Activated T-cell treated with anti-CD3 and anti-CD28 coated beads, Interleukin-2, amount 50 U/mL, for 24 hours (primary cell): ENCODE results near the gene ACTRT2.

Experiments
- DNase-seq: peaks from one replicate; pipeline ENCODE4 v3.0.0-alpha.2; 2020
- H3K27ac Mint-ChIP-seq: 2 replicates; pipeline ENCODE4 v1.8.0; 2020; ENCODE audit warnings: mild to moderate bottlenecking, mixed read lengths
- H3K27me3 Mint-ChIP-seq: 2 replicates; pipeline ENCODE4 v1.8.0; 2020; ENCODE audit warnings: mixed read lengths
- H3K36me3 Mint-ChIP-seq: 2 replicates; pipeline ENCODE4 v1.8.0; 2020; ENCODE audit warnings: low read depth, mixed read lengths
- H3K4me1 Mint-ChIP-seq: 2 replicates; pipeline ENCODE4 v1.8.0; 2020; ENCODE audit warnings: low read depth, mixed read lengths
- H3K4me3 Mint-ChIP-seq: 2 replicates; pipeline ENCODE4 v1.8.0; 2020; ENCODE audit warnings: mild to moderate bottlenecking, moderate library complexity, mixed read lengths
- H3K9me3 Mint-ChIP-seq: 2 replicates; pipeline ENCODE4 v1.8.0; 2020; ENCODE audit warnings: mixed read lengths

The ACTRT2 gene

GRCh38 chr1:3053986-3054385 is 32.7 kb downstream of the ACTRT2 start:
- H3K4me3 Mint-ChIP-seq, result no peak overlapping the region
- DNase-seq, result peak; percentile 7
- H3K4me1 Mint-ChIP-seq, result no peaks in the 10 kb centered on the region
- H3K36me3 Mint-ChIP-seq, result no peaks in the 10 kb centered on the region
- H3K27me3 Mint-ChIP-seq, result peaks cover 29% of the 10 kb centered on the region
- H3K27ac Mint-ChIP-seq, result no peak overlapping the region
- H3K9me3 Mint-ChIP-seq, result no peaks in the 10 kb centered on the region

- no peak overlapping the region for H3K27ac Mint-ChIP-seq
- peak; percentile 15 for DNase-seq
- H3K36me3 Mint-ChIP-seq, result no peaks in the 10 kb centered on the region
- H3K27me3 Mint-ChIP-seq, result peaks cover 29% of the 10 kb centered on the region
- H3K4me1 Mint-ChIP-seq, result no peaks in the 10 kb centered on the region
- H3K4me3 Mint-ChIP-seq, result no peak overlapping the region
- no peaks in the 10 kb centered on the region for H3K9me3 Mint-ChIP-seq
These were observed 33.2 kb downstream of the ACTRT2 start for GRCh38 chr1:3054474-3054873.

GRCh38 chr1:3055051-3055450 is 33.8 kb downstream of the ACTRT2 start:
- no peaks in the 10 kb centered on the region for H3K36me3 Mint-ChIP-seq
- peaks cover 29% of the 10 kb centered on the region for H3K27me3 Mint-ChIP-seq
- no peaks in the 10 kb centered on the region for H3K4me1 Mint-ChIP-seq
- DNase-seq, result peak; percentile 11
- H3K9me3 Mint-ChIP-seq, result no peaks in the 10 kb centered on the region
- no peak overlapping the region for H3K27ac Mint-ChIP-seq
- H3K4me3 Mint-ChIP-seq, result no peak overlapping the region

- peaks cover 29% of the 10 kb centered on the region for H3K27me3 Mint-ChIP-seq
- no peaks in the 10 kb centered on the region for H3K4me1 Mint-ChIP-seq
- no peaks in the 10 kb centered on the region for H3K9me3 Mint-ChIP-seq
- no peak overlapping the region for H3K4me3 Mint-ChIP-seq
- no peaks in the 10 kb centered on the region for H3K36me3 Mint-ChIP-seq
- no peak overlapping the region for H3K27ac Mint-ChIP-seq
- no peak for DNase-seq
These were observed 35.4 kb downstream of the ACTRT2 start for GRCh38 chr1:3056641-3057040.

GRCh38 chr1:3058263-3059030 is 37.2 kb downstream of the ACTRT2 start:
- no peaks in the 10 kb centered on the region for H3K36me3 Mint-ChIP-seq
- peak; percentile 6 for DNase-seq
- peaks cover 13% of the 10 kb centered on the region for H3K27me3 Mint-ChIP-seq
- no peak overlapping the region for H3K4me3 Mint-ChIP-seq
- H3K4me1 Mint-ChIP-seq, result no peaks in the 10 kb centered on the region
- H3K27ac Mint-ChIP-seq, result no peak overlapping the region
- no peaks in the 10 kb centered on the region for H3K9me3 Mint-ChIP-seq

GRCh38 chr1:3060127-3060526 is 38.9 kb downstream of the ACTRT2 start:
- no peaks in the 10 kb centered on the region for H3K4me1 Mint-ChIP-seq
- peak; percentile 2 for DNase-seq
- no peaks in the 10 kb centered on the region for H3K36me3 Mint-ChIP-seq
- no peak overlapping the region for H3K27ac Mint-ChIP-seq
- H3K9me3 Mint-ChIP-seq, result no peaks in the 10 kb centered on the region
- H3K27me3 Mint-ChIP-seq, result peaks cover 1% of the 10 kb centered on the region
- no peak overlapping the region for H3K4me3 Mint-ChIP-seq

GRCh38 chr1:3060601-3061551 is 39.6 kb downstream of the ACTRT2 start:
- peaks cover 5% of the 10 kb centered on the region for H3K27me3 Mint-ChIP-seq
- peak; percentile 21 for DNase-seq
- no peak overlapping the region for H3K27ac Mint-ChIP-seq
- no peaks in the 10 kb centered on the region for H3K36me3 Mint-ChIP-seq
- H3K4me3 Mint-ChIP-seq, result no peak overlapping the region
- H3K9me3 Mint-ChIP-seq, result no peaks in the 10 kb centered on the region
- H3K4me1 Mint-ChIP-seq, result no peaks in the 10 kb centered on the region

- no peak overlapping the region for H3K27ac Mint-ChIP-seq
- no peaks in the 10 kb centered on the region for H3K4me1 Mint-ChIP-seq
- peak; percentile 13 for DNase-seq
- H3K27me3 Mint-ChIP-seq, result peaks cover 12% of the 10 kb centered on the region
- H3K4me3 Mint-ChIP-seq, result no peak overlapping the region
- no peaks in the 10 kb centered on the region for H3K36me3 Mint-ChIP-seq
- no peaks in the 10 kb centered on the region for H3K9me3 Mint-ChIP-seq
These were observed 40.3 kb downstream of the ACTRT2 start for GRCh38 chr1:3061566-3061965.

GRCh38 chr1:3061981-3062615 is 40.8 kb downstream of the ACTRT2 start:
- no peak overlapping the region for H3K4me3 Mint-ChIP-seq
- DNase-seq, result peak; percentile 14
- no peaks in the 10 kb centered on the region for H3K4me1 Mint-ChIP-seq
- peaks cover 17% of the 10 kb centered on the region for H3K27me3 Mint-ChIP-seq
- H3K27ac Mint-ChIP-seq, result no peak overlapping the region
- no peaks in the 10 kb centered on the region for H3K36me3 Mint-ChIP-seq
- H3K9me3 Mint-ChIP-seq, result no peaks in the 10 kb centered on the region

GRCh38 chr1:3062616-3063378 is 41.5 kb downstream of the ACTRT2 start:
- peaks cover 24% of the 10 kb centered on the region for H3K27me3 Mint-ChIP-seq
- H3K27ac Mint-ChIP-seq, result no peak overlapping the region
- DNase-seq, result peak; percentile 6
- H3K4me1 Mint-ChIP-seq, result no peaks in the 10 kb centered on the region
- no peaks in the 10 kb centered on the region for H3K9me3 Mint-ChIP-seq
- no peaks in the 10 kb centered on the region for H3K36me3 Mint-ChIP-seq
- H3K4me3 Mint-ChIP-seq, result no peak overlapping the region

GRCh38 chr1:3063379-3064295 is 42.4 kb downstream of the ACTRT2 start:
- Mint-ChIP-seq H3K36me3 (no peaks in the 10 kb centered on the region), H3K27ac (no peak overlapping the region), H3K4me3 (no peak overlapping the region), H3K4me1 (peaks cover 1% of the 10 kb centered on the region), H3K27me3 (peaks cover 27% of the 10 kb centered on the region), H3K9me3 (no peaks in the 10 kb centered on the region)
- DNase-seq, result peak; percentile 18

GRCh38 chr1:3064296-3064850 is 43.1 kb downstream of the ACTRT2 start:
- Mint-ChIP-seq H3K27me3 (peaks cover 31% of the 10 kb centered on the region), H3K4me1 (peaks cover 4% of the 10 kb centered on the region), H3K27ac (no peak overlapping the region), H3K36me3 (no peaks in the 10 kb centered on the region), H3K4me3 (no peak overlapping the region), H3K9me3 (no peaks in the 10 kb centered on the region)
- DNase-seq, result peak; percentile 9

GRCh38 chr1:3064901-3065300 is 43.6 kb downstream of the ACTRT2 start:
- no peaks in the 10 kb centered on the region for H3K9me3 Mint-ChIP-seq

More at GRCh38 chr1:3064901-3065300, 43.6 kb downstream of the ACTRT2 start:
- Mint-ChIP-seq H3K4me3 (no peak overlapping the region), H3K36me3 (no peaks in the 10 kb centered on the region), H3K27me3 (peaks cover 31% of the 10 kb centered on the region), H3K4me1 (peaks cover 4% of the 10 kb centered on the region), H3K27ac (no peak overlapping the region)
- DNase-seq, result peak; percentile 2
